PC-3 (cell line): ENCODE measurements around the gene OR4S2. TPM values are rescaled to one million over a fixed set of nuclear protein-coding genes. Genes with fewer than 3 reads are reported as not detected.

Experiments
- ATAC-seq: fragments of 200-7000 bp; cut with Tn5 transposase; 2 replicates; pipeline ENCODE4 v1.9.1; 2020; ENCODE audit warnings: mild to moderate bottlenecking, moderate library complexity
- BruUV-seq: library from RNA; stranded (reverse); fragments of 400-500 nt; replicated peaks from 2 replicates; lab custom pipeline; 2021; lab: Mats Ljungman, UMichigan
- CTCF ChIA-PET: fragments of 300-600 bp; sonication (Branson Sonifier 250); formaldehyde crosslinking; loops from one replicate; lab custom pipeline; 2022; ENCODE audit warnings: antibody characterized with exemption; lab: Charles Lee
- POLR2A ChIA-PET: fragments of 300-600 bp; sonication (Branson Sonifier 250); formaldehyde crosslinking; loops from one replicate; lab custom pipeline; 2022; ENCODE audit warnings: antibody characterized with exemption; ENCODE audit not compliant: unreplicated experiment; lab: Charles Lee
- DNase-seq: peaks from one replicate; pipeline ENCODE4 v3.0.0-alpha.2; 2015
- H2AFZ ChIP-seq: fragments of 300-600 bp; sonication (generic); 2 replicates; pipeline ENCODE4 v1.6.0; 2016; ENCODE audit warnings: antibody characterized with exemption, low read length
- H3F3A ChIP-seq: fragments of 300-600 bp; sonication (generic); one replicate; pipeline ENCODE4 v1.6.0; 2017; ENCODE audit warnings: antibody characterized with exemption, low read length, control low read depth, mild to moderate bottlenecking; ENCODE audit not compliant: unreplicated experiment
- H3K27ac ChIP-seq: fragments of 300-600 bp; sonication (generic); 2 replicates; pipeline ENCODE4 v1.5.1; 2016; ENCODE audit warnings: mild to moderate bottlenecking, low read length
- H3K27me3 ChIP-seq: fragments of 300-600 bp; sonication (generic); 2 replicates; pipeline ENCODE4 v1.6.1; 2016; ENCODE audit warnings: low read length, mixed read lengths
- H3K36me3 ChIP-seq: fragments of 300-600 bp; sonication (generic); 2 replicates; pipeline ENCODE4 v1.6.1; 2016; ENCODE audit warnings: low read depth, mixed run types, low read length, mixed read lengths
- H3K4me1 ChIP-seq: fragments of 300-600 bp; sonication (generic); 2 replicates; pipeline ENCODE4 v1.5.1; 2016; ENCODE audit warnings: low read length; ENCODE audit not compliant: insufficient read depth
- H3K4me2 ChIP-seq: fragments of 300-600 bp; sonication (generic); 2 replicates; pipeline ENCODE4 v1.6.0; 2016; ENCODE audit warnings: low read length
- H3K4me3 ChIP-seq: fragments of 300-600 bp; sonication (generic); 2 replicates; pipeline ENCODE4 v1.5.1; 2016; ENCODE audit warnings: mild to moderate bottlenecking, low read length, mixed read lengths
- H3K79me2 ChIP-seq: fragments of 300-600 bp; sonication (generic); 2 replicates; pipeline ENCODE4 v1.6.1; 2017; ENCODE audit warnings: low read length, mixed read lengths
- H3K9ac ChIP-seq: fragments of 300-600 bp; sonication (generic); 2 replicates; pipeline ENCODE4 v1.6.0; 2016; ENCODE audit warnings: mild to moderate bottlenecking, low read length
- H3K9me2 ChIP-seq: fragments of 300-600 bp; sonication (generic); replicated peaks from 2 replicates; pipeline ENCODE4 v1.6.1; 2016; ENCODE audit warnings: mixed run types, low read length, mixed read lengths
- H3K9me3 ChIP-seq: fragments of 300-600 bp; sonication (generic); 2 replicates; pipeline ENCODE4 v1.6.1; 2016; ENCODE audit warnings: low read length, mixed read lengths
- H4K20me1 ChIP-seq: fragments of 300-600 bp; sonication (generic); 2 replicates; pipeline ENCODE4 v1.6.1; 2016; ENCODE audit warnings: low read length, mixed read lengths
- CTCF ChIP-seq: fragments of 300-600 bp; sonication (generic); conservative IDR thresholded peaks from 2 replicates; pipeline ENCODE4 v1.5.1; 2017; ENCODE audit warnings: antibody characterized with exemption, low read depth, mild to moderate bottlenecking, low read length
- EZH2 ChIP-seq: fragments of 300-600 bp; sonication (generic); IDR thresholded peaks from one replicate; pipeline ENCODE4 v1.6.1; 2017; ENCODE audit warnings: antibody characterized with exemption, mild to moderate bottlenecking, low read length; ENCODE audit not compliant: unreplicated experiment
- EZH2phosphoT487 ChIP-seq: fragments of 300-600 bp; sonication (generic); IDR thresholded peaks from 2 replicates; pipeline ENCODE4 v1.6.1; 2018; ENCODE audit warnings: mild to moderate bottlenecking, antibody characterized with exemption, low read length, borderline replicate concordance
- intact Hi-C: fragments of 100-400 bp; cut with micrococcal nuclease; formaldehyde crosslinking; loops from 2 replicates; pipeline ENCODE4 v1.9.0; 2023
- total RNA-seq: library from RNA; depleted of rRNA; stranded (reverse); fragments of >200 nt; gene quantifications from 2 replicates; pipeline ENCODE4 v1.2.3, GENCODE V29; 2014

The OR4S2 gene
- total RNA-seq, 1 experiment from 2014 or later: not detected

GRCh38 chr11:55669376-55669775 lies 21.2 kb downstream of the OR4S2 start:
- Histone ChIP-seq H4K20me1 (no peaks in the 10 kb centered on the region), H3K4me2 (no peak overlapping the region), H2AFZ (no peak overlapping the region), H3K4me3 (no peak overlapping the region), H3F3A (no peaks in the 10 kb centered on the region), H3K27ac (no peak overlapping the region), H3K36me3 (no peaks in the 10 kb centered on the region), H3K9me3 (no peaks in the 10 kb centered on the region; the same call in 1 of the 2 replicates), H3K4me1 (no peaks in the 10 kb centered on the region), H3K9ac (no peak overlapping the region), H3K79me2 (no peaks in the 10 kb centered on the region), H3K27me3 (no peaks in the 10 kb centered on the region), H3K9me2 (no peaks in the 10 kb centered on the region)
- DNase-seq: no peak
- CTCF ChIA-PET: no interaction called here
- intact Hi-C loops: no loop called here
- no TSS peak for BruUV-seq
- POLR2A ChIA-PET: no interaction called here
- TF ChIP-seq EZH2phosphoT487 (no peak), CTCF (no peak), EZH2 (no peak)
- ATAC-seq: no peak

DNA sequence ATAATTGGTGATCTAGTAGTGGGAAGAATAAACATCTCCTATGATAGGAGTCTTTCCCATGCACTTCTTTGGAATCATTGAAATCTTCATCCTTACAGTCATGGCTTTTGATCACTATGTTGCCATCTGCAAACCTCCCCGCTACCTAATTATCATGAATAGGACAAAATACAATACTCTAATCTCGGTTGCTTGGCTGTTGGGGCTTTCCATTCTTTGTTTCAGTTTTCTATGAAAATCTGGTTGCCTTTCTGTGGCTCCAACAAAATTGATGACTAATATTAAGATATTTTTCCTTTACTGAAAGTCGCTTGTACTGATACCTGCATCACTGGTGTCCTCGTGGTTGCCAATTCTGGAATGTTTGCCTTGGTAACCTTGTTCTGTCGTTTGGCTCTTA lies 25.7 kb downstream of the OR4S2 start:
- TF ChIP-seq EZH2: no peak
- TF ChIP-seq EZH2phosphoT487: no peak
- no peak for TF ChIP-seq CTCF
- H3K9ac ChIP-seq: no peak overlapping the region
- no peak overlapping the region for H2AFZ ChIP-seq
- ChIA-PET CTCF (no interaction called here), POLR2A (no interaction called here)
- DNase-seq: no peak
- H3K27me3 ChIP-seq: no peaks in the 10 kb centered on the region
- H3K9me2 ChIP-seq: no peaks in the 10 kb centered on the region
- H3K79me2 ChIP-seq: no peaks in the 10 kb centered on the region
- no peak overlapping the region for H3K27ac ChIP-seq
- intact Hi-C loops: no loop called here
- no peaks in the 10 kb centered on the region; the same call in 1 of the 2 replicates for H3K9me3 ChIP-seq
- no TSS peak for BruUV-seq
- H3K4me2 ChIP-seq: no peak overlapping the region
- H4K20me1 ChIP-seq: no peaks in the 10 kb centered on the region
- ATAC-seq: no peak
- H3F3A ChIP-seq: no peaks in the 10 kb centered on the region
- H3K36me3 ChIP-seq: no peaks in the 10 kb centered on the region
- H3K4me3 ChIP-seq: no peak overlapping the region
- H3K4me1 ChIP-seq: no peaks in the 10 kb centered on the region

- ATAC-seq (no peak), DNase-seq (no peak)
- H3K9me3 ChIP-seq: peaks cover 19% of the 10 kb centered on the region
- H3K79me2 ChIP-seq: no peaks in the 10 kb centered on the region
- no peak overlapping the region for H3K4me2 ChIP-seq
- TF ChIP-seq EZH2phosphoT487 (no peak), EZH2 (no peak), CTCF (no peak)
- no peaks in the 10 kb centered on the region for H3K9me2 ChIP-seq
- ChIA-PET CTCF (no interaction called here), POLR2A (no interaction called here)
- no peak overlapping the region for H3K27ac ChIP-seq
- no peaks in the 10 kb centered on the region for H3F3A ChIP-seq
- H4K20me1 ChIP-seq: no peaks in the 10 kb centered on the region
- no peaks in the 10 kb centered on the region for H3K4me1 ChIP-seq
- BruUV-seq: no TSS peak
- H3K9ac ChIP-seq: no peak overlapping the region
- H3K4me3 ChIP-seq: no peak overlapping the region
- intact Hi-C loops: no loop called here
- H2AFZ ChIP-seq: no peak overlapping the region
- H3K36me3 ChIP-seq: no peaks in the 10 kb centered on the region; the same call in 1 of the 2 replicates
- no peaks in the 10 kb centered on the region for H3K27me3 ChIP-seq
These were observed 49.7 kb downstream of the OR4S2 start for GRCh38 chr11:55697817-55698216.
